ENCODE measurements around the gene APPBP2. TPM values are rescaled to one million over a fixed set of nuclear protein-coding genes. Genes with fewer than 3 reads are reported as not detected.

Gene APPBP2
- polyA plus RNA-seq, 1 of the 3 experiments (the other 2 are of a cell fraction) = 7.6 TPM

GRCh38 chr17:60522889-60523626 lies 3.0 kb downstream of the APPBP2 start:
- no peak for DNase-seq
- H4K20me1 ChIP-seq (ENCODE audit: insufficient read depth) = peaks cover 69% of the 10 kb centered on the region
- ChIA-PET POLR2A (no interaction called here), CTCF (interaction anchor here (3.3 kb wide), 1 partner anchor 47 kb away, joined by 18 read pairs; no protein-coding TSS in a partner anchor)
- no peaks in the 10 kb centered on the region for H3K9me2 ChIP-seq
- H3K27ac ChIP-seq (ENCODE audit: low read depth in 2 of 2, low read length in 1 of 2) = no peak overlapping the region
- no peak overlapping the region for H2AFZ ChIP-seq (ENCODE audit: low read depth)
- H3K4me3 ChIP-seq (ENCODE audit: low read depth in 2 of 2, low read length in 1 of 2) = peak overlapping the region in 1 of 2 experiments; percentile 93; a peak in 1 of 4 replicates
- peaks cover 0 to 14% of the 10 kb centered on the region in 2 experiments; a peak in 2 of 4 replicates for H3K4me1 ChIP-seq (ENCODE audit: control insufficient read depth in 1 of 2, insufficient read depth in 2 of 2, low read depth in 1 of 2, low read length in 1 of 2)
- H3K36me3 ChIP-seq (replicated peaks in 1 of 2; ENCODE audit: control insufficient read depth in 1 of 2, insufficient read depth in 2 of 2, low read length in 1 of 2) = peaks cover 3 to 18% of the 10 kb centered on the region in 2 experiments
- WGBS (ENCODE audit: low lambda C conversion rate) = 94% methylated on average over 3 of the region's 3 CpGs
- H3K4me2 ChIP-seq = peak overlapping the region; percentile 78
- TF ChIP-seq POLR2AphosphoS5 (IDR thresholded peaks at IDR 0.05; ENCODE audit: low read depth, low read length) (no peak), IRF3 (IDR thresholded peaks at IDR 0.05; ENCODE audit: low read depth, low read length) (no peak), NFIC (IDR thresholded peaks at IDR 0.05; ENCODE audit: borderline replicate concordance) (no peak), SMC3 (IDR thresholded peaks at IDR 0.05; ENCODE audit: low read depth, low read length) (no peak), USF1 (IDR thresholded peaks at IDR 0.05; ENCODE audit: borderline replicate concordance, low read depth) (no peak), ELF1 (IDR thresholded peaks at IDR 0.05) (no peak), FOSL2 (IDR thresholded peaks at IDR 0.05; ENCODE audit: borderline replicate concordance, low read depth) (no peak), MXI1 (IDR thresholded peaks at IDR 0.05; ENCODE audit: low read depth, low read length) (no peak), REST (IDR thresholded peaks at IDR 0.05; ENCODE audit: low read depth, low read length) (no peak), CHD2 (IDR thresholded peaks at IDR 0.05; ENCODE audit: low read length, partially characterized antibody) (no peak), JUND (IDR thresholded peaks at IDR 0.05) (no peak), TAF1 (IDR thresholded peaks at IDR 0.05; ENCODE audit: borderline replicate concordance, low read depth, low read length) (no peak), RCOR1 (IDR thresholded peaks at IDR 0.05; ENCODE audit: low read length) (no peak), TEAD4 (IDR thresholded peaks at IDR 0.05; ENCODE audit: borderline replicate concordance, insufficient read depth) (no peak), USF2 (IDR thresholded peaks at IDR 0.05; ENCODE audit: borderline replicate concordance, low read depth, low read length) (no peak), RFX5 (IDR thresholded peaks at IDR 0.05; ENCODE audit: low read length) (no peak), FOXM1 (IDR thresholded peaks at IDR 0.05; ENCODE audit: low read depth) (no peak)
- H3F3A ChIP-seq (replicated peaks; ENCODE audit: insufficient read depth) = peaks cover 3% of the 10 kb centered on the region
- no peaks in the 10 kb centered on the region for H3K9me3 ChIP-seq
- H3K9ac ChIP-seq = no peak overlapping the region
- no peaks in the 10 kb centered on the region for H3K27me3 ChIP-seq (ENCODE audit: insufficient read depth)
- H3K79me2 ChIP-seq (ENCODE audit: insufficient read depth) = peaks cover 98% of the 10 kb centered on the region
